ENCODE results near the gene ELAVL2. TPM values are rescaled to one million over a fixed set of nuclear protein-coding genes. Genes with fewer than 3 reads are reported as not detected.

Gene ELAVL2
- total and polyA plus RNA-seq, 2 donors (not counting 3 experiments of a cell fraction or from before 2014, with no cell fraction given), result 0.06 to 0.20 TPM

DNA sequence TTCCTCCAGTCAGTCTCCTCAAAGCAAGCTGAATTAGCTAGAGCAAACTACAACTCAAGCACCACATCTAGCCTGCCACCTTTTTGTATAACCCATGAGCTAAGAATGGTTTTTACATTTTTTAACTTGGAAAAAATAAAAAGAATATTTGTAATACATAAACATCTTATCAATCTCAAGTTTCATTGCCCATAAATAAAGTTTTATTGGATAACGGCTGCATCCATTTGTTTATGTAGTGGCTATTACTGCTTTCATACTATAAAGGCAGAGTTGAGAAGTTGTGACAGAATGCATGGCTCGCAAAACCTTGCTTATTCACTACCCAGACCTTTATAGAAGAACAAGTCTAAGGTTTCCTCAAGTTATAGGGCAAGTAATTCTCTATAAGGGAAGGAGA lies 95.7 kb downstream of the ELAVL2 start:
- Histone ChIP-seq H3K36me3 (ENCODE audit: control insufficient read depth in 2 of 2, extremely low read depth in 1 of 2, insufficient read depth in 2 of 2, low read length in 2 of 2) (no peaks in the 10 kb centered on the region), H4K20me1 (replicated peaks; ENCODE audit: control insufficient read depth, extremely low read depth, insufficient read depth, low read length) (no peaks in the 10 kb centered on the region), H3K9ac (replicated peaks; ENCODE audit: extremely low read depth, insufficient read depth, low read length) (no peak overlapping the region), H3K4me2 (ENCODE audit: insufficient read depth, low read length) (no peak overlapping the region), H3K4me3 (replicated peaks in 1 of 3; ENCODE audit: insufficient read depth in 1 of 3, low read depth in 1 of 3, low read length in 3 of 3) (no peak overlapping the region), H2AFZ (ENCODE audit: low read depth, low read length) (no peak overlapping the region), H3K27ac (ENCODE audit: insufficient read depth, low read depth, low read length) (no peak overlapping the region), H3K4me1 (ENCODE audit: control insufficient read depth, extremely low read depth, insufficient read depth, low read length) (no peaks in the 10 kb centered on the region), H3K27me3 (ENCODE audit: control insufficient read depth in 2 of 2, insufficient read depth in 2 of 2, low read length in 2 of 2) (no peaks in the 10 kb centered on the region), H3K79me2 (ENCODE audit: control insufficient read depth, insufficient read depth, low read length) (no peaks in the 10 kb centered on the region), H3K9me1 (replicated peaks; ENCODE audit: control insufficient read depth, extremely low read depth, insufficient read depth, low read length) (no peaks in the 10 kb centered on the region), H3K9me3 (replicated peaks; ENCODE audit: control insufficient read depth, insufficient read depth, low read length) (no peaks in the 10 kb centered on the region)
- dilution Hi-C loops (cut with MboI; ENCODE audit: extremely low pct_ligation_motif_present, low sequenced_read_pairs) (no loop called here), intact Hi-C loops (cut with micrococcal nuclease) (no loop called here)
- DNase-seq (ENCODE audit: low read depth, low spot score) (no peak), FAIRE-seq (no peak)
- ChIA-PET POLR2A (no interaction called here), CTCF (no interaction called here)
- no peak for TF ChIP-seq EZH2 (IDR thresholded peaks at IDR 0.05; ENCODE audit: borderline replicate concordance, low read depth, low read length, severe bottlenecking)
- no TSS peak for BruUV-seq (replicated peaks)

- ChIA-PET POLR2A (no interaction called here), CTCF (no interaction called here)
- FAIRE-seq, result no peak
Observed at GRCh38 chr9:23728736-23729135, 97.3 kb downstream of the ELAVL2 start.

More at GRCh38 chr9:23728736-23729135, 97.3 kb downstream of the ELAVL2 start:
- TF ChIP-seq JUN (IDR thresholded peaks at IDR 0.05; ENCODE audit: borderline replicate concordance, insufficient read depth, insufficient read length, low read depth) (no peak), EZH2 (IDR thresholded peaks at IDR 0.05; ENCODE audit: borderline replicate concordance, low read depth, low read length, severe bottlenecking) (no peak)
- TF ChIP-seq, protein P1, sequence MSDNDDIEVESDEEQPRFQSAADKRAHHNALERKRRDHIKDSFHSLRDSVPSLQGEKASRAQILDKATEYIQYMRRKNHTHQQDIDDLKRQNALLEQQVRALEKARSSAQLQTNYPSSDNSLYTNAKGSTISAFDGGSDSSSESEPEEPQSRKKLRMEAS (IDR thresholded peaks at IDR 0.05; ENCODE audit: insufficient read depth, insufficient read length), result no peak
- no TSS peak for BruUV-seq (replicated peaks)
- Histone ChIP-seq H3K27ac (ENCODE audit: insufficient read depth, low read depth, low read length) (no peak overlapping the region), H2AFZ (ENCODE audit: low read depth, low read length) (no peak overlapping the region), H3K79me2 (ENCODE audit: control insufficient read depth, insufficient read depth, low read length) (no peaks in the 10 kb centered on the region), H3K4me2 (ENCODE audit: insufficient read depth, low read length) (no peak overlapping the region), H3K9me3 (replicated peaks; ENCODE audit: control insufficient read depth, insufficient read depth, low read length) (no peaks in the 10 kb centered on the region), H3K27me3 (ENCODE audit: control insufficient read depth in 2 of 2, insufficient read depth in 2 of 2, low read length in 2 of 2) (no peaks in the 10 kb centered on the region), H3K4me3 (replicated peaks in 1 of 3; ENCODE audit: insufficient read depth in 1 of 3, low read depth in 1 of 3, low read length in 3 of 3) (no peak overlapping the region), H3K9ac (replicated peaks; ENCODE audit: extremely low read depth, insufficient read depth, low read length) (no peak overlapping the region), H3K4me1 (ENCODE audit: control insufficient read depth, extremely low read depth, insufficient read depth, low read length) (no peaks in the 10 kb centered on the region), H3K36me3 (ENCODE audit: control insufficient read depth in 2 of 2, extremely low read depth in 1 of 2, insufficient read depth in 2 of 2, low read length in 2 of 2) (no peaks in the 10 kb centered on the region), H3K9me1 (replicated peaks; ENCODE audit: control insufficient read depth, extremely low read depth, insufficient read depth, low read length) (no peaks in the 10 kb centered on the region), H4K20me1 (replicated peaks; ENCODE audit: control insufficient read depth, extremely low read depth, insufficient read depth, low read length) (no peaks in the 10 kb centered on the region)
- intact Hi-C loops (cut with micrococcal nuclease), result no loop called here
- dilution Hi-C loops (cut with MboI; ENCODE audit: extremely low pct_ligation_motif_present, low sequenced_read_pairs), result no loop called here
- DNase-seq (ENCODE audit: low read depth, low spot score), result no peak

Measured in endothelial cell of umbilical vein (primary cell).